ENCODE data around the gene HNRNPC. TPM values are rescaled to one million over a fixed set of nuclear protein-coding genes. Genes with fewer than 3 reads are reported as not detected.
"Not testable (repeated sequence)": the region's sequence is repeated elsewhere in the genome, so short reads cannot be mapped to it uniquely, and the experiment has no call there.

HNRNPC gene
- total and polyA plus RNA-seq, 9 donors, result 425 to 593 (median 447) TPM

DNA sequence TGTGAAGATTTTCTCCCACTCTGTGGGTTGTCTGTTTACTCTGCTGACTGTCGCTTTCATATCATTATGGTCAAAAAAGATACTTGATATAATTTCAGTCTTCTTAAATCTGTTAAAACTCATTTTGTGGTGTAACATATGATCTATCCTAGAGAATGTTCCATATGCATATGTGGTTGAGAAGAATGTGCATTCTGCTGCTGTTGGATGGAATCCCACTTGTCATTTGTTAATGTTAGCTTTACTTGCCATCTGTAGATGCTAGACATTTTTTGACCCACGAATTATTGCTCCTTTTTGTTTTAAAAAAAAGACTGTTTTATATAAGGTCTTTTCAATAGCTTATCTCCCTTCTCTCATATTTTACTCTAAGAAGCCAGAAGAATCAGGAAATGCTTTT lies 87.1 kb downstream of the HNRNPC start:
- H3K9me3 ChIP-seq (replicated peaks; ENCODE audit: control insufficient read depth, low read depth, low read length), result peaks cover under 1% of the 10 kb centered on the region
- no CpG with 5 or more reads among the region's 2 CpGs for WGBS (ENCODE audit: insufficient coverage)
- H3K4me1 ChIP-seq (ENCODE audit: control insufficient read depth, insufficient read depth, low read length), result no peaks in the 10 kb centered on the region
- no peak for DNase-seq
- H3K4me3 ChIP-seq (ENCODE audit: low read length), result no peak overlapping the region
- H3K27ac ChIP-seq (ENCODE audit: low read length), result no peak overlapping the region
- H3K27me3 ChIP-seq (ENCODE audit: control insufficient read depth, insufficient read depth, low read length), result no peaks in the 10 kb centered on the region
- H3K36me3 ChIP-seq (ENCODE audit: control insufficient read depth, insufficient read depth, low read length), result no peaks in the 10 kb centered on the region

DNA sequence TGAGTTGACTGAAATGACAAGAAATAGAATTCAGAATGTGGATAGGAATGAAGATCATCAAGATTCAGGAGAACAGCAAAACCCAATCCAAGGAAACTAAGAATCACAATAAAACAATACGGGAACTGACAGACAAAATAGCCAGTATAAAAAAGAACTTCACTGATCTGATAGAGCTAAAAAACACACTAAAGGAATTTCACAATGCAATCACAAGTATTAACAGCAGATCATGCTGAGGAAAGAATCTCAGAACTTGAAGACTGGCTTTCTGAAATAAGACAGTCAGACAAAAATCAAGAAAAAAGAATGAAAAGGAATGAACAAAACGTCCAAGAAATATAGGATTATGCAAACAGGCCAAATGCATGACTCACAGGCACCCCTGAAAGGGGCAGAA lies 98.1 kb downstream of the HNRNPC start:
- H3K9me3 ChIP-seq (replicated peaks; ENCODE audit: control insufficient read depth, low read depth, low read length), result no peaks in the 10 kb centered on the region
- H3K4me1 ChIP-seq (ENCODE audit: control insufficient read depth, insufficient read depth, low read length), result no peaks in the 10 kb centered on the region
- no peak overlapping the region for H3K4me3 ChIP-seq (ENCODE audit: low read length)
- peaks cover 2% of the 10 kb centered on the region for H3K27me3 ChIP-seq (ENCODE audit: control insufficient read depth, insufficient read depth, low read length)
- no CpG with 5 or more reads among the region's 2 CpGs for WGBS (ENCODE audit: insufficient coverage)
- H3K27ac ChIP-seq (ENCODE audit: low read length), result no peak overlapping the region
- DNase-seq, result no peak
- H3K36me3 ChIP-seq (ENCODE audit: control insufficient read depth, insufficient read depth, low read length), result no peaks in the 10 kb centered on the region

DNA sequence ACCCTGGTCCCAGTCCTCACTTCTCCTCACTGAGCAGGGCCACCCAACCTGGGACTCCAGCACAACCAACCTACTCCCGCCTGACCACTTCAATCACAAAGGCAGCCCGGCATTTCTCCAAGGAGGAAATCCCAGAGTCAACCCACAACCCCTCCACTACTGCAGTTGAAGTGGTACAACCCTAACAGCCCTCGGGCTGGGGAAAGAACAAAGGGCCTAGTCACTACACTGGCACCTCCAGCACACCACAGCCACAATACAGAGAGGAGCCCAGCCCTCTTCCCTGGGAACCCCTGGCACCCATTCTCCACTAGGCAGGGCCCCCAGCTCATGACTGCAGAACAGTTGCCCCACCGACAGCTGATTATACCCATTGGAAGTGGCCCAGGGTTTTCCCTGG lies 99.7 kb downstream of the HNRNPC start:
- Histone ChIP-seq H3K36me3 (ENCODE audit: control insufficient read depth, insufficient read depth, low read length) (no peaks in the 10 kb centered on the region), H3K27me3 (ENCODE audit: control insufficient read depth, insufficient read depth, low read length) (peaks cover 5% of the 10 kb centered on the region), H3K9me3 (replicated peaks; ENCODE audit: control insufficient read depth, low read depth, low read length) (no peaks in the 10 kb centered on the region), H3K4me3 (ENCODE audit: low read length) (no peak overlapping the region), H3K4me1 (ENCODE audit: control insufficient read depth, insufficient read depth, low read length) (no peaks in the 10 kb centered on the region), H3K27ac (ENCODE audit: low read length) (no peak overlapping the region)
- 81% methylated on average over 4 of the region's 4 CpGs for WGBS (ENCODE audit: insufficient coverage)
- DNase-seq, result no peak

DNA sequence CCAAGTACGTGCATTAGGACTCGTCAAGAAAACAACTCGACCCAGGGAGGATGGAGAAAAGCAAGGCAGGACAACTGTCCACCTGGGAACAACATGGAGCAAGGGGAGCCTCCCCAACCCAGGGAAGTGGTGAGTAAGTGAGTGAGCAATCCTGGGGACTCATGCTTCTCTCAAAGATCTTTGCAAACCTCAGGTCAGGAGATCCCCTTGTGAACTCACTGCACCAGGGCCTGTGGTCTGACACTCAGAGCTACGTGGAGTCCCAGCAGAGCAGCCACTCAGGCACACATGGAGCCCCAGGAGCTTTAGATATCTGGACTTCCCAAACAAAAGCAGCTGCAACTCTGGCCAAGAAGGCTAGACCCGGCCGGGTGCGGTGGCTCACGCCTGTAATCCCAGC lies 101.2 kb downstream of the HNRNPC start:
- no peaks in the 10 kb centered on the region for H3K9me3 ChIP-seq (replicated peaks; ENCODE audit: control insufficient read depth, low read depth, low read length)
- H3K4me3 ChIP-seq (ENCODE audit: low read length), result no peak overlapping the region
- no peaks in the 10 kb centered on the region for H3K36me3 ChIP-seq (ENCODE audit: control insufficient read depth, insufficient read depth, low read length)
- 82% methylated on average over 5 of the region's 8 CpGs for WGBS (ENCODE audit: insufficient coverage)
- H3K4me1 ChIP-seq (ENCODE audit: control insufficient read depth, insufficient read depth, low read length), result no peaks in the 10 kb centered on the region
- H3K27me3 ChIP-seq (ENCODE audit: control insufficient read depth, insufficient read depth, low read length), result peaks cover 5% of the 10 kb centered on the region
- no peak for DNase-seq
- H3K27ac ChIP-seq (ENCODE audit: low read length), result no peak overlapping the region

DNA sequence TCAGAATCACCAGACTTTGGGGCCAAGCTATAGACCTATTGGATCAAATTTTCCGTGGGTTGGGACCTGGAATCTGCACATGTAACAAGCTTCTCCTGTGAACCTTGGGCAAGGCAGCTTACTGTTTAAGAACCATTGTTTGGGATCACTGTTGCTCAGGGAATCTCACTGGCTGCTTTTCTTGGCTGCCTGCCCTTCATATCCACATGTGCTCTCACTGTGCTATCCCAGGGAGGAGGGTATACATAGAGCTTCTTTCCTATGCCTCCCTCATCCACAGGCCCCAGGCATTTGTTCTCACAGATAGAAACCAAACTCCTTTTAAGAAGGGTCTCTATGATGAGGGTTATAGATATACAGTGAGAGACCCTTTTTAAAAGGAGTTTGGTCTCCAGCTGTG lies 103.6 kb downstream of the HNRNPC start:
- H3K27ac ChIP-seq (ENCODE audit: low read length); H3K4me1 ChIP-seq (ENCODE audit: control insufficient read depth, insufficient read depth, low read length); H3K9me3 ChIP-seq (replicated peaks; ENCODE audit: control insufficient read depth, low read depth, low read length); H3K4me3 ChIP-seq (ENCODE audit: low read length); H3K27me3 ChIP-seq (ENCODE audit: control insufficient read depth, insufficient read depth, low read length); H3K36me3 ChIP-seq (ENCODE audit: control insufficient read depth, insufficient read depth, low read length): not testable (repeated sequence)
- no CpG with 5 or more reads among the region's 1 CpG for WGBS (ENCODE audit: insufficient coverage)
- peak; percentile 2 for DNase-seq

DNA sequence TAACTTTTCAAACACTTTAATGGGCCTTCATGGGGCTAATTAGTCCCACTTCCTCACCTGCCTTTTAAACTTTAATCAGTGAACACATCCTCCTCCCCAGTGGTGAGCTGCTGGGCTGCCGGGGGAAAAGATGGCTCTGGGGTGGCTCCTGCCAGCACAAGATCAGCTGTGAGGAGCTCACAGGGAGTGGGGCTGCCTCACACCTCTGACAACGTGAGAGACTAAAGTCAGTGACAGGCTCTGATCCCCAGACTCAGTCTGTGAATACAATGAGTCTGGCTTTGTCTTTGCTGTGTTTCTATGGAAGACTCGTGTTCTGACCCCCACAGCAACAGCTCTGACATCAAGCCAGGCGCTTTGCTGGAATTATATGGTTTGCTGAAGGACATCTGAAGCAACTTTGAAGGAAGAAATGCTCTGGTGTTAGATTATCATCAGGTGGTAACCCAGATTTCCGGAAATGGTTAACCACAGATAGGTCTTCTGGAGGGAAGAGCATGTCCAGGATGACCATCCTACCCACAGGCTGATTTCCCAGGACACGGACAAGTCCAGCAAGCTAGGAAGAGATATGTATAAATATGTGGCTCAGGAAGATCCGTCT lies 104.1 kb downstream of the HNRNPC start:
- DNase-seq; H3K36me3 ChIP-seq (ENCODE audit: control insufficient read depth, insufficient read depth, low read length); H3K4me3 ChIP-seq (ENCODE audit: low read length); H3K9me3 ChIP-seq (replicated peaks; ENCODE audit: control insufficient read depth, low read depth, low read length); H3K27me3 ChIP-seq (ENCODE audit: control insufficient read depth, insufficient read depth, low read length); H3K4me1 ChIP-seq (ENCODE audit: control insufficient read depth, insufficient read depth, low read length); H3K27ac ChIP-seq (ENCODE audit: low read length): not testable (repeated sequence)
- WGBS (ENCODE audit: insufficient coverage), result no CpG with 5 or more reads among the region's 7 CpGs

DNA sequence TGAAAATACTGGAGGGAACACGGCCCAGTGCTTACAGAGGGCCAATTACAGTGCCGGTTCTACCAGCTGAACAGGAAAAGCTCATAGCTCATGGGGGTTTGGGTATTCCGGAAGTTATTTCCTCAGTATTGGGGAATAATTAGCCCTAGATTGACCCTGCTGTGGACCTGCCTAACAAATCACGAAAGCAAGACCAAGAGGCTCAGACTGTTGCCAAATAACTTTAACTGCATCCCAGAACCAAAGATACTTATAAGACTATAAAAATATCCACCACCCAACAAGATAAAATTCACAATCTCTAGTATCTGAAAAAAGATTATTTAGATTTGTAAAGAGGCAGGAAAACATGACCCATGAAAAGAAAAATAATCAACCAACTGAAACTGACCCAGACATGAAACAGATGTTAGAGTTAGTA lies 105.4 kb downstream of the HNRNPC start:
- DNase-seq, result no peak
- 27% methylated on average over 2 of the region's 4 CpGs for WGBS (ENCODE audit: insufficient coverage)
- Histone ChIP-seq H3K27ac (ENCODE audit: low read length) (no peak overlapping the region), H3K4me1 (ENCODE audit: control insufficient read depth, insufficient read depth, low read length) (no peaks in the 10 kb centered on the region), H3K9me3 (replicated peaks; ENCODE audit: control insufficient read depth, low read depth, low read length) (no peaks in the 10 kb centered on the region), H3K4me3 (ENCODE audit: low read length) (no peak overlapping the region), H3K36me3 (ENCODE audit: control insufficient read depth, insufficient read depth, low read length) (no peaks in the 10 kb centered on the region), H3K27me3 (ENCODE audit: control insufficient read depth, insufficient read depth, low read length) (peaks cover 5% of the 10 kb centered on the region)

DNA sequence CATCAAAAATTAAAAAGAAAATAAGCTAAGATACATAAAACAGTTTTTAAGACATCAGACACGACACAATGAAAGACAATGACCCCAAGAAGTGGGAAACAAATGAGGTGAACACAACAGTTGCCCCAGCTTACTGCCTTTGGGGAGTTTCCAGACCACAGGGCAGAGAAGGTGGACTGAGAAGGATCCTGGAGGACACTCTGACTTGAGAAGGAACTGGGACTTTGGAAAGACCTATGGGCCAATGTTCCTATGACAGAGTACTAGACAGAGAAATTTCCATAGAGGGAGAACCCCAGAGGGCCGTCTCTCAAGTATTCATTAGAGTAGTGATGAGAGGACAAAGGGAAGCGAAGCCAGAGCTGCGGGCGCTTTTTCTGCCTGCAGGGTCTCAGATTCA lies 107.2 kb downstream of the HNRNPC start:
- Histone ChIP-seq H3K27me3 (ENCODE audit: control insufficient read depth, insufficient read depth, low read length) (peaks cover 3% of the 10 kb centered on the region), H3K4me1 (ENCODE audit: control insufficient read depth, insufficient read depth, low read length) (no peaks in the 10 kb centered on the region), H3K9me3 (replicated peaks; ENCODE audit: control insufficient read depth, low read depth, low read length) (no peaks in the 10 kb centered on the region), H3K4me3 (ENCODE audit: low read length) (no peak overlapping the region), H3K27ac (ENCODE audit: low read length) (no peak overlapping the region), H3K36me3 (ENCODE audit: control insufficient read depth, insufficient read depth, low read length) (no peaks in the 10 kb centered on the region)
- DNase-seq, result no peak
- 90% methylated on average over 4 of the region's 5 CpGs for WGBS (ENCODE audit: insufficient coverage)

DNA sequence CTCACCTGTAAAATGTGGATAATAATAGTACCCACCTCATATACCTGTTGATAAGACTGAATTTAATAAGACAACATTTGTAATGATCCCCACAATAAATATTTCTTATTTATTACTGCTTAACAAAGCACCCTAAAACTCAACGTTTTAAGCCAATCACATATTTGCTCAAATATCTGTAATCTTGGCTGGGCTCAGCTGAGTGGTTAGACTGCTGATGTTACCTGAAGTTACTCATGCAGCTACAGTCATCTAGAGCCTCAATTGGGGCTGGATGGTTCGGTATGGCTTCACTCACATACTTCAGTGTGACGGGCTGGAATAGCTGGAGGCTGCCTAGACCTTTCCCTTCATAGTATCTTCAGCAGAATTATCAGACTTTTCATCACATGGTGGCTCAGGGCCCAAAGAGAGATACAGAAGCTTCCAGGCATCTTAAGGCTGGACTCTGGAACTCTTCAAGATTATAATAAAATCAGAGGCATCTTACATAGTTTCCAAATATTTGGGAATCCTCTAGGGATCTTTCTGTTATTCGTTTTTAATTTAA lies 109.1 kb downstream of the HNRNPC start:
- 86% methylated on average over 1 of the region's 4 CpGs for WGBS (ENCODE audit: insufficient coverage)
- H3K36me3 ChIP-seq (ENCODE audit: control insufficient read depth, insufficient read depth, low read length), result no peaks in the 10 kb centered on the region
- H3K4me3 ChIP-seq (ENCODE audit: low read length), result no peak overlapping the region
- H3K27ac ChIP-seq (ENCODE audit: low read length), result no peak overlapping the region
- H3K9me3 ChIP-seq (replicated peaks; ENCODE audit: control insufficient read depth, low read depth, low read length), result no peaks in the 10 kb centered on the region
- no peak for DNase-seq
- no peaks in the 10 kb centered on the region for H3K4me1 ChIP-seq (ENCODE audit: control insufficient read depth, insufficient read depth, low read length)
- H3K27me3 ChIP-seq (ENCODE audit: control insufficient read depth, insufficient read depth, low read length), result peaks cover 2% of the 10 kb centered on the region
